ENCODE measurements around the gene NSUN4. TPM values are rescaled to one million over a fixed set of nuclear protein-coding genes. Genes with fewer than 3 reads are reported as not detected.
A peak's percentile ranks its signal among the peaks of the same experiment; 100 is the strongest.
"Not testable (repeated sequence)": the region's sequence is repeated elsewhere in the genome, so short reads cannot be mapped to it uniquely, and the experiment has no call there.

The NSUN4 gene
- total RNA-seq, 1 donor from 2014 or later, result 9.3 TPM

GRCh38 chr1:46325285-46326076 is 15.1 kb upstream of the NSUN4 start:
- not testable (repeated sequence) for ATAC-seq; DNase-seq (ENCODE audit: low spot score)

DNA sequence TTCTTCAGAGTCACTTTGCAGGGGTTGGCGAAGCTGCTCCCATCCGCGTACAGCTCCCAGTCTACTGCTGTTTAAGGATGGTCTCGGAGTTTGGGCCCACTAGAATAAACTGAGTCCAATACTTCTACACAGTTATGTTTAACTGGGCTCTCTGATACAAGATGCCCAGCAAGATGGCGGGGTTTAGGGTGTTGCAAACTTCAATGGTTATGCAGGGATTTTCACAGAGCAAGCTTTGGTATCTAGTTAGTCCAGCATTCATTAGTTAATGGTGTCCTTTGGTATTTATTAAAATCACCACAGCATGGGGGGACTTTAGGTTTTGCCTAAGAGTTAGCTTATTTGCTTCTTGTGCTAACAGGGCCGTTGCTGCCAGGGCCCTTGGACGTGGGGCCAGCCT is 12.4 kb upstream of the NSUN4 start:
- not testable (repeated sequence) for DNase-seq (ENCODE audit: low spot score); ATAC-seq

DNA sequence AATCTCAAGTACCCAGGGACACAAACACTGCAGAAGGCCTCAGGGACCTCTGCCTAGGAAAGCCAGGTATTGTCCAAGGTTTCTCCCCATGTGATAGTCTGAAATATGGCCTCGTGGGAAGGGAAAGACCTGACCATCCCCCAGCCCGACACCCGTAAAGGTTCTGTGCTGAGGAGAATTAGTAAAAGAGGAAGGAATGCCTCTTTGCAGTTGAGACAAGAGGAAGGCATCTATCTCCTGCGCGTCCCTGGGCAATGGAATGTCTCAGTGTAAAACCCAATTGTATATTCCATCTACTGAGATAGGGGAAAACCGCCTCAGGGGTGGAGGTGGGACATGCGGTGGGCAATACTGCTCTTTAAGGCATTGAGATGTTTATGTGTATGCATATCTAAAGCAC is 10.8 kb upstream of the NSUN4 start:
- not testable (repeated sequence) for ATAC-seq; DNase-seq (ENCODE audit: low spot score)

DNA sequence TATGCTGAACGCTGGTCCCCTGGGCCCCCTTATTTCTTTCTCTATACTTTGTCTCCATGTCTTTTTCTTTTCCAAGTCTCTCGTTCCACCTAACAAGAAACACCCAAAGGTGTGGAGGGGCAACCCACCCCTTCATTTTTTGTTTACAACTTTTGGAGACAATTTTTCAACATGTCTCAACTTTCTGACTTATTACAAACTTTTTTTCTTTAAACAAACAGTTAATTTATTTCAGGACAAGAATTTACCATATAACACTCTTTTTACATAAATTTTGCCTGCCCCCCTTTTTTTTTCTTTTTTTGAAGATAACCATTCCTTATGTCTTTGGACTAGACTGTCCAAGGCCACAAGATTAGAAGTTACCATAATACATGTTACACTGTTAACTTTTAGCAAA is 10.2 kb upstream of the NSUN4 start:
- DNase-seq (ENCODE audit: low spot score); ATAC-seq: not testable (repeated sequence)

- not testable (repeated sequence) for DNase-seq (ENCODE audit: low spot score); ATAC-seq
Observed at GRCh38 chr1:46331786-46332540, 8.6 kb upstream of the NSUN4 start.

- DNase-seq (ENCODE audit: low spot score) (no peak), ATAC-seq (peak; percentile 78)
Observed at GRCh38 chr1:46333300-46334029, 7.1 kb upstream of the NSUN4 start.

GRCh38 chr1:46334030-46334384 is 6.6 kb upstream of the NSUN4 start:
- no peak for ATAC-seq
- DNase-seq (ENCODE audit: low spot score), result no peak

DNA sequence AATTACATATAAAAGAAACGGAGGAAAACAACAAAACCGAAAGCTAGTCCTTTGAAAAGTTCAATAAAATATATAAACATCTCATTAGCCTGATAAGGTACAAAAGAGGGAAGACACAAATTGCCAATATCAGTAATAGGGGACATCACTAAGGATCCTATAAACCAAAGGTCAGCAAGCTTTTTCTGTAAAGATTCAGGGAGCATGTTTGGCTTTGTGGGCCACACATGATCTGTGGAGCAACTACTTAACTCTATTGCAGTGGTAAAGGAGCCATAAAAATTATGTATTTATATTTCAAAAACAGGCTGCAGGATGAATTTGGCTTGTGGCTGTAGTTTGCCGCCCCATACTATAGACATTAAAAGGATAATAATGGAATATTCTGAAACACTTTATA is 5.5 kb upstream of the NSUN4 start:
- no peak for ATAC-seq
- no peak for DNase-seq (ENCODE audit: low spot score)

DNA sequence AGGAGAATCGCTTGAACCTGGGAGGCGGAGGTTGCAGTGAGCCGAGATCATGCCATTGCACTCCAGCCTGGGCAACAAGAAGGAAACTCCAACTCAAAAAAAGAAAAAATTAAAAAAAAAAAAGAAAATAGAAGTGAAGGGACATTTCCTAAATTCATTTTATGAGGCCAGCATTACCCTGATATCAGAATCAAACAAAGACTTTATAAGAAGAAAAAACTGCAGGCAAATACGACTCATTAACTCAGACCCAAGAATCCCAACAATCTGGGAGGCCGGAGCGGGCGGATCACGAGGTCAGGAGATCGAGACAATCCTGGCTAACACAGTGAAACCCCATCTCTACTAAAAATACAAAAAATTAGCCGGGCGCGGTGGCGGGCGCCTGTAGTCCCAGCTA is 3.2 kb upstream of the NSUN4 start:
- not testable (repeated sequence) for ATAC-seq; DNase-seq (ENCODE audit: low spot score)

DNA sequence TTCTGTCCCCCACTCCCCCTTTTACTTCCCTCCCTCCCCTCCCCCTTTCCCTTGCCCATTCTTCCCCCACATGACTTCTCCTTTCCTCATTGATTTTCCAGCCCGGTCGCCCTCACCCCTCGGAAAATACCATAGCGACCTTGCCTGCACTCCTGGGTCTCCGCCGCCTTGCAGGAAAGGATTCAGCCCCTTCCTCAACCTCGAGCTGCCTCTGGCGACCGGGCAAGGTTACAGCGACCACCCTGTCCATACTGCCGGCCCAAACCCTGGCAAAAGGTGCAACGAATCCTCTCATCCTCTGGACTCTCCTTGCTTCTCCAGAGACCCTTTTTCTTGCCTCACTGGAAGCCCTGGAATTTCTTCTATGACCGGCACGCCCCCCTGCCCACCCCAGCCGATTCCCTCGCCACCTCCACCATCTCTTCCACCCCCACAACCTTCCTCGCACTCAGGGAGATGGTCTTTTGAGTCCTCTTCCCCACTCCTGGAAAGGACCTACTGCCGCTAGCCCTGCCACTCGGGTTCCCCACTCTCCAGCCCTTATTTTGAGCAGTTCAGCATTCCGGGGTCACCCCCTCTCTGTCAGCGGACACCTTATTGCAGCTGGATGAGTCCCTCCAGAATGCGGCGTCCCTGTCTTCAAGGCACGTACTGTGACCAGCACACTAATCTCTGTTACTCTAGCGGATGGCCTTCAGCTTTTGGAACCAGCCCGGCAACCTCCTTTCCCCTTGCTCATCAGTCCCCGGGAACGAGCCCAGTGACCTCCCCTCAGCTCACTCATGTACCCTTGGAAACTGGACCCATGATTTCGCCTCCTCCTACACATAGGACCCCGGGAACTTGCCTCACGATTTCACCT is 846 bp downstream of the NSUN4 start:
- peak; percentile 54 for DNase-seq (ENCODE audit: low spot score)
- ATAC-seq, result no peak

DNA sequence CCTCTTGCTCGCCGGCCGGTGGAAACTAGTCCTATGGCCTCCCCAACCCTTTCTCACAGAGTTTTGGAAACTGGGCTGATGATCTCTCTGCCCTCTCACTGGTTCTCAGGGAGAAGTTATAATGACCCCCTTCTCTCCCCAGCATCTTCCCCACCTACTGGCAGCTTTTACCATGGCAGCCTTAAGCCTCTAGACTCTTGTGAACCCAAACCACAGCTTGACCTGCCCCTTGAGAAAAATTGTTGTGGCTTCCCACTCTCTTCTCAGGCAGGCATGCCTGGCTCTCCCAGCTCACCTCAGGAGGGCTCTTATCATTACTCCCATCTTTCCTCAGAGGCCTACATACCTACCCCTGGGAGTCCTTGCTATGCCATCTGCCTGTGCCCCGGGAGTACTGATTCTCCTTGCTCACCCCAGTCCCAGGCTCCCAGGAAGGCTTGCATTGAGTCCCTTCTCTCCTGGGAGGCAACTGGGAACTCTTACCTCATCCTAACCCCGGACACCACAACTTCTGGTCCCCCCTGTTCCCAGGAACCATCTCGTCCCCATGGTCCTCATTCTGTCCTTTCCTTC is 1.6 kb downstream of the NSUN4 start:
- DNase-seq (ENCODE audit: low spot score) (no peak), ATAC-seq (no peak)

- DNase-seq (ENCODE audit: low spot score) (no peak), ATAC-seq (no peak)
Observed at GRCh38 chr1:46342677-46343350, 2.2 kb downstream of the NSUN4 start.

DNA sequence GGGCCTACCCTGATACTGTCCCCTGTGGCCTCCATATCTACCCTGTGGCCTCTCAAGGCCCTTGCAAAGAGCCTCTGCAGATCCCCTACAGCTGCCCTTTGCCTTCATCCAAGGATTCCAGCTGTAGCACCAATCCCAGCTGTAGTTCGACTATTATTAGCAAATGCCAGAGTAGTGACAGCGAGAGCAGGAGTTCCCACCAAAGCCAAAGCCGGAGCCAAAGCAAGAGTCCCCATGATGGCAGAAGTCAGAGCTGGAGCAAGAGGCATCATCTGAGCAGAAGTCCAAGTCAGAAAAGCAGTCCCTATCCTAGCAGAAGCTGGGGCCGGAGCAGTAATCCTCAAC is 2.7 kb downstream of the NSUN4 start:
- DNase-seq (ENCODE audit: low spot score), result no peak
- no peak for ATAC-seq

DNA sequence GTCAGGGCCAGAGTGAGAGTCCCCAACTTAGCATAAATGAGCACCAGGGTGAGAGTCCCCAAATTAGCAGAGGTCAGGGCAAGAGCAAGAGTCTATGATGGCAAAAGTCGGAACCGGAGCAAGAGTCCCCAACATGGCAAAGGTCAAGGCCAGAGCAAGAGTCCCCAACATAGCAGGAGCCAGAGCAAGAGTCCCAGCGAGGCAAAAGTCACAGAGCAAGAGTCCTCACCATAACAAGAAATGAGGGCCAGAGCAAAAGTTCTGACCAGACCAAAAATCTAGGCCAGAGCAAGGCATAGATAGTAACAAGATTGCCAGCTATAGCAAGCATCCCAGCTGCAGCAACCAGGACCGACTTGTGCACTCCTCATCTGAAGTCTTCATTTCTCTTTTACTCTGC is 3.1 kb downstream of the NSUN4 start:
- DNase-seq (ENCODE audit: low spot score) (no peak), ATAC-seq (no peak)

DNA sequence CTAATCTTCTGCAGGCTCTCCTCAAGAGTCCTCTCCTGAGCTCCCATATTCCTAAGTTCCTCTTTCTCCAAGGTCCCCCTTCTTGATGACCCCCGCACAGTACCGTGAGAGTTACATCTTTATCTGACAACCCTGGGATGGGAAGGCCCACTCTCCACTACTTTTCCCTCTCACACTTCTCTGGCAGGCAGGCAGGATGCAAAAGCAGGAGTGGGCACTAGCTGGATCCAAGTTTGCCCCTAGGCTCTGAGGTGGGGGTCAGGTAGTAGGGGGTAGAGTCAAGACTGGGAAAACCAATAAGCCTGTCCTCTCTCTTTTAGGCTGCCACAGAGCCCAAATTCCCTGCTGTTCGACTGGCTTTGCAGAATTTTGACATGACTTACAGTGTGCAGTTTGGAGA is 3.9 kb downstream of the NSUN4 start:
- no peak for DNase-seq (ENCODE audit: low spot score)
- ATAC-seq, result no peak

GRCh38 chr1:46345281-46345680 is 4.7 kb downstream of the NSUN4 start:
- no peak for ATAC-seq
- no peak for DNase-seq (ENCODE audit: low spot score)

DNA sequence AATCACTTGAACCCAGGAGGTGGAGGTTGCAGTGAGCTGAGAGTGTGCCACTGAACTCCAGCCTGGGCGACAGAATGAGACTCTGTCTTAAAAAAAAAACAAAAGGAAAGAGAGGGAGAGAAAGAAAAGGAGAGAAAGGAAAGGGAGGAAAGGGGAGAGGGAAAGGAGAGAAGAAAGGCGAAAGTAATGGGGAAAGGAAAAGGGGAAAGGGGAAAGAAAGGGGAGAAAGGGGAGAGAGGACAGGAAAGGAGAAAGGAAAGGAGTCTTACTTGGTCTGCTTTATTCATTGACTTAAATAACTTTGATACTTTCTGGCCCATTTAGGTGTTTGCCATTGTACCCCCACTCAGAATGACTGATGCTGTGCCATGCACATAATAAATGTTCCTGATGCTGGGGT is 11.8 kb downstream of the NSUN4 start:
- ATAC-seq, result no peak

DNA sequence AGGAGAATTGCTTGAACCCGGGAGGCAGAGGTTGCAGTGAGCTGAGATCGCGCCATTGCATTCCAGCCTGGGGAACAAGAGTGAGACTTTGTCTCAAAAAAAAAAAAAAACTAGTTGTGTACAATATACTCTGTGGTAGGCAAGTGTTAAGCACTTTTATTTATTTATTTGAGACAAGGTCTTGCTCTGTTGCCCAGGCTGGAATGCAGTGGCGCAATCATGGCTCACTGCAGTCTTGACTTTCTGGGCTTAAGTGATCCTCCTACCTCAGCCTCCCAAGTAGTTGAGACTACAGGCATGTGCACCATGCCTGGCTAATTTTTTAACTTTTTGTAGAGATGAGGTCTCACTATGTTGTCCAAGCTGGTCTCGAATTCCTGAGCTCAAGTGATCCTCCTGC is 15.3 kb downstream of the NSUN4 start:
- DNase-seq (ENCODE audit: low spot score); ATAC-seq: not testable (repeated sequence)

More for the DNA sequence above, 11.8 kb downstream of the NSUN4 start:
- DNase-seq (ENCODE audit: low spot score), result no peak

- DNase-seq (ENCODE audit: low spot score) (no peak), ATAC-seq (no peak)
Observed at GRCh38 chr1:46362158-46362557, 21.6 kb downstream of the NSUN4 start.

- ATAC-seq (no peak), DNase-seq (ENCODE audit: low spot score) (no peak)
Observed at GRCh38 chr1:46363121-46363520, 22.5 kb downstream of the NSUN4 start.

All from left lobe of liver (tissue), 2 donors.